Left lobe of liver (tissue), 2 donors: ENCODE data around the gene ETDC. TPM values are rescaled to one million over a fixed set of nuclear protein-coding genes. Genes with fewer than 3 reads are reported as not detected.

Source experiments
- ATAC-seq: fragments of 200-7000 bp; cut with Tn5 transposase; one replicate; pipeline ENCODE4 v1.9.1; 2020; ENCODE audit warnings: mild to moderate bottlenecking, moderate library complexity
- DNase-seq: peaks from one replicate; pipeline ENCODE4 v3.0.0-alpha.2; 2020; ENCODE audit warnings: low spot score
- total RNA-seq: library from RNA; stranded (reverse); gene quantifications from one replicate; pipeline ENCODE4 v1.2.1, GENCODE V29; 2021
- donor health status: DM: no; HTN: no; CAD: no; lungs with moderate emphysema.
- donor health status: DM: no; HTN: yes; CAD: no.

The ETDC gene
- total RNA-seq, 1 donor from 2014 or later = not detected

DNA sequence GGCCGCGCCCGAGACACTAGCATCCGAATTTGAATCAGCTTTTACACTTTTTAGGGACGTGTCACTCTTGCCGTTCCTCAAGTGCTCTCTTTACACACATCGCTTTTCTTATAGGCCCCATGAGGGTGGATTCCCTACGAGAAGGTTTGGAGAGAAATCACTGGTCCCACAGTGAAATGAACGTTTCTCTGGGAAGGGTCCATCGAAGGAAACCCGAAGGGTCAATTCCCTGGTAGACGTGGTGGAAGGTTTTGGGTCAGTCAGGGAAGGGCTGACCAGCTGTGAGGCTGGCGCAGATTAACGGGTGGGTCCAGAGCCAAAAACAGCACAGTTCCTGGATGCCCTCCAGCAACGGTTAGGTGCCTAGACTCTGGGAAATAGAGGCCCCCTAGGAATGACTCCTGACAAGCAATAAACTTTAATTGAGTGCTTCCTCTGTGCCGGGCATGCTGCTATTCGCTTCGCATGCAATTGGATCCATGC is 35.9 kb downstream of the ETDC start:
- DNase-seq (peak; percentile 68), ATAC-seq (peak; percentile 41)

DNA sequence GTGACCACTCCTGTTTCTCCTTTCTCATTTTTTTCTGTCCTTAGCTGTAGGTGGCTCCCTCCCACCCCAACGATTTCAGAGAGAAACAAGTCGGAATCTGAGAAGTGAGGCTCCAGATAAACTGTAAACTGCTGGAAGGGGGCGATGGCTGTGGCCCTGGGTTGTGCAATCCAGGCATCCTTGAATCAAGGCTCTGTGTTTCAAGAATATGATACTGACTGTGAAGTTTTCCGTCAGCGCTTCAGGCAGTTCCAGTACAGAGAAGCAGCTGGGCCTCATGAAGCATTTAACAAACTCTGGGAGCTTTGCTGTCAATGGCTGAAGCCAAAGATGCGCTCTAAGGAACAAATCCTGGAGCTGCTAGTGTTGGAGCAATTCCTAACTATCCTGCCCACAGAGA is 37.7 kb downstream of the ETDC start:
- DNase-seq = no peak
- no peak for ATAC-seq

DNA sequence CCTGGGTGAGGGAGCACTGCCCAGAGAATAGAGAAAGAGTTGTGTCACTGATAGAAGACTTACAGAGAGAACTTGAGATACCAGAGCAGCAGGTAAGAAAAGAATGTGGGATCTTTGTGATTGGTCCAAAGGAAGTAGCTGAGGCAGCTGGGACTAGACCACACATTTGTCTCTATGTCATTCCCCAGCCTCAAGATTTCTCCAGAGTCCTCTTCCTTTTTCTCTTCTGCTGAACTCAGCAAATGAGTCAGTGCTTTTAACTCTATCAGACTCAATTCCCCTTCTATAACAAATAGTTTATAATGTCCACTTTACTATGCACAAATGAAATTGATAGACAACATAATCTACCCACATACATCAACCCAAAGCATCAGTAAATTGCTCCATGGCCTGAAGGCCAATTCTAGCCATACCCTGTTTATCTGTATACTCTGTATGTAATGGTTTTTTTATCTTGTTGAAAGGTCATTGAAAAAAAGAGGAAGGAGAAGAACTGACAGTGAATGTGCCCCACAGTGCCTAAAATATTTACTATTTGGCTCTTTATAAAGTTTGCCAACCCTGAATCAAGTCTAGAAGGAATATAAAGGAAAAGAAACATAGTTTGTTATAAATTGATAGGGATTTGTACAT is 38.2 kb downstream of the ETDC start:
- DNase-seq = no peak
- no peak for ATAC-seq

DNA sequence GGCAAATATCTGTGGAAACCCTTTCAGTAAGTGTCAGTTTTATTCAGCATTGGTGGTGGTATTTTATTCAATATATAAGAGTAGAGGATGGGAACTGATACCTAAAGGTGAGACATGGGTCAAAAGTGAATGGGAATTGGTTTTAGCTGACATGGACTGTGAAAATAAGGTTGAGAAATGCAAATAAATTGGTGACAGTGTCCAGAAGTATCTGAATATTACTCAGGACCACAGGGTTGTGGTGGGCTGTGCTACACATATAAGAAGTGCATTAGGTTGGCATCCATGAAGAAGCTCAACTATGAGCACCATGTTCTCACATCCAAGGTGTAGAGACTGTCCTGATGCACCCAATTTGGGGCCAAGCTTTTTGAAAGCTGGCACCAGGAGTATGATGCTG is 45.0 kb downstream of the ETDC start:
- DNase-seq = no peak
- ATAC-seq = no peak

Other genes with a start within 250 kb of the ETDC start
- 1.1 TPM for gene SMIM10L2B, start 210.8 kb upstream of the ETDC start, total RNA-seq
- not detected for gene ETDB, start 189.0 kb upstream of the ETDC start, total RNA-seq
- not detected for gene CT55, start 138.1 kb upstream of the ETDC start, total RNA-seq
- gene ETDA, start 57.4 kb upstream of the ETDC start, total RNA-seq = not detected
- 6.4 TPM for gene ZNF75D, start 34.6 kb downstream of the ETDC start, total RNA-seq
- 1.9 TPM for gene ZNF449, start 35.3 kb downstream of the ETDC start, total RNA-seq
- gene SMIM10L2A, start 112.5 kb downstream of the ETDC start, total RNA-seq = 0.10 TPM
- gene INTS6L, start 211.2 kb downstream of the ETDC start, total RNA-seq = 0.98 TPM